GM19351 (cell line): ENCODE results near the gene EIF4G3.
"Not testable (repeated sequence)": the region's sequence is repeated elsewhere in the genome, so short reads cannot be mapped to it uniquely, and the experiment has no call there.

Source experiments
- ATAC-seq: cut with Tn5 transposase; IDR thresholded peaks from one replicate; pipeline ENCODE4 v1.9.1; 2021; ENCODE audit warnings: mild to moderate bottlenecking, moderate library complexity; ENCODE audit not compliant: unreplicated experiment

The EIF4G3 gene, protein sequence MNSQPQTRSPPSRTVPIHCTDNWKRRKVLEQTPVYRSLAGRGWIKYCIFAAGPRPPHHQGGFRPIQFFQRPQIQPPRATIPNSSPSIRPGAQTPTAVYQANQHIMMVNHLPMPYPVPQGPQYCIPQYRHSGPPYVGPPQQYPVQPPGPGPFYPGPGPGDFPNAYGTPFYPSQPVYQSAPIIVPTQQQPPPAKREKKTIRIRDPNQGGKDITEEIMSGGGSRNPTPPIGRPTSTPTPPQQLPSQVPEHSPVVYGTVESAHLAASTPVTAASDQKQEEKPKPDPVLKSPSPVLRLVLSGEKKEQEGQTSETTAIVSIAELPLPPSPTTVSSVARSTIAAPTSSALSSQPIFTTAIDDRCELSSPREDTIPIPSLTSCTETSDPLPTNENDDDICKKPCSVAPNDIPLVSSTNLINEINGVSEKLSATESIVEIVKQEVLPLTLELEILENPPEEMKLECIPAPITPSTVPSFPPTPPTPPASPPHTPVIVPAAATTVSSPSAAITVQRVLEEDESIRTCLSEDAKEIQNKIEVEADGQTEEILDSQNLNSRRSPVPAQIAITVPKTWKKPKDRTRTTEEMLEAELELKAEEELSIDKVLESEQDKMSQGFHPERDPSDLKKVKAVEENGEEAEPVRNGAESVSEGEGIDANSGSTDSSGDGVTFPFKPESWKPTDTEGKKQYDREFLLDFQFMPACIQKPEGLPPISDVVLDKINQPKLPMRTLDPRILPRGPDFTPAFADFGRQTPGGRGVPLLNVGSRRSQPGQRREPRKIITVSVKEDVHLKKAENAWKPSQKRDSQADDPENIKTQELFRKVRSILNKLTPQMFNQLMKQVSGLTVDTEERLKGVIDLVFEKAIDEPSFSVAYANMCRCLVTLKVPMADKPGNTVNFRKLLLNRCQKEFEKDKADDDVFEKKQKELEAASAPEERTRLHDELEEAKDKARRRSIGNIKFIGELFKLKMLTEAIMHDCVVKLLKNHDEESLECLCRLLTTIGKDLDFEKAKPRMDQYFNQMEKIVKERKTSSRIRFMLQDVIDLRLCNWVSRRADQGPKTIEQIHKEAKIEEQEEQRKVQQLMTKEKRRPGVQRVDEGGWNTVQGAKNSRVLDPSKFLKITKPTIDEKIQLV (N-terminal part only)

DNA sequence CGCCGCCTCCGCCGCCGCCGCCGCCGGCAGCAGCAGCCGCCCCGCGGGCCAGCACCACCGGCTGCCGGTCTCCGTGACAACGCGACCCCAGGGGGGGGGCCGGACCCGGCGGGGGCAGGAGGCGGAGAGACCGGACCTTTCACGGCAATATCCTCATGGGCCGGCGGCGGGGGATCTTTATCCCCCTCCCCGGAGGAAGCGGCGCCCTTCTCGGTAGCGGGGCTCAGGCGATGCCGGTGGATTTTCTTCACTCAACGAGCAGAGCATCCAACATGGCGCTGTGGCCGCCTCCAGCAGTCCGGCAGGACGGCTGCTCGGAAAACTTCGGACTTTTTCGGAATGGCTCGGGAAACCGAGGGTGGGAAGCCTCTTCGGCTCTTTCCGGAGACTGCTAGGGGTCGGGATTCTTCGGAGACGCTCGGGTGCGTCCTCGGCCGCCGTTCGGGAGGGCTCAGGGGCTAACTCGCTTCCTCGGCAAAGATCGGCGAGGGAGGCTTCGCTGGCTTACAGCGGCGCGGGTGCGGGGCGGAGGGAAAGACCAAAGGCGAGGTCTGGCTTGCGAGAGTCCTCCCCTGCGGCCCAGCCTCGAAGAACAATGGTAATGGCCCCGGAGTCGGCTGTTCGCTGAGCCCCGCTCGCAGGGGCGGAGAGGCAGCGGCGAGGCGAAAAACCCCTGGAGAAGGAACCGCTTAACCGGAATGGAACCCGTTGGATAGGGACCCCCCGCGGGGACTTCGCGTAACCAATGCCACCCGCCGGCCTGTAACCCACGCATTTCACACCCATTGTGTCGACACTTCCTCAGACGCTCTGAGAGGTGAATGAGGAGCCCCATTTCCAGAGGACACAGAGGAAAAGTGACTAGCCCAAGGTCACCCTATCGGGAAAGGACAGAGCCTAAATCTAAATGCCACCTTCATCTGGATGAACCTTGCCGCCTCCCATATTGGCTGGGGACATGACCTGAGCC, at the start of gene EIF4G3:
Gene EIF4G3, minus strand, starts transcription at position 312 of the 970 bp plus-strand sequence. CDS start 174,155 bp downstream, outside the sequence.
- ATAC-seq = peak; percentile 86

DNA sequence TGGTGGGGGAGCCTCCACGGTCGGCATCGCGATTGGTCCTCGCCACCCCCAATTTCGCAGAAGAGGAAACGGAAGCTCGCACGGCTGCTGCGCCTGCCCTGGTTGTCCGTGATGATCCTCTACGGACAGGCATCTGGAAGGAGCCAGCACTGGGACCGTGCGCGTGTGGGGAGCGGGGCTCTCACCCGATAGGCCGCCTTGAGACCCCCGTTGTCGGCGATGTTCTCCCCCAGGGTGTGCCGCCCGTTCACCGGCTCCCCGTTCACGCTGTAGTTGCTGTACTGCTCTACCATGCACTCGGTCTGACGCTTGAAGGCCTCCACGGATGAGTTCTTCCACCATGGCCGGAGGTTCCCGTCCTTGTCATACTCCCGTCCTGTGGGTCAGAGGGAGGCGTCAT, 48.4 kb upstream of the EIF4G3 start:
- ATAC-seq = no peak

GRCh38 chr1:21220815-21221214, 44.1 kb upstream of the EIF4G3 start:
- no peak for ATAC-seq

DNA sequence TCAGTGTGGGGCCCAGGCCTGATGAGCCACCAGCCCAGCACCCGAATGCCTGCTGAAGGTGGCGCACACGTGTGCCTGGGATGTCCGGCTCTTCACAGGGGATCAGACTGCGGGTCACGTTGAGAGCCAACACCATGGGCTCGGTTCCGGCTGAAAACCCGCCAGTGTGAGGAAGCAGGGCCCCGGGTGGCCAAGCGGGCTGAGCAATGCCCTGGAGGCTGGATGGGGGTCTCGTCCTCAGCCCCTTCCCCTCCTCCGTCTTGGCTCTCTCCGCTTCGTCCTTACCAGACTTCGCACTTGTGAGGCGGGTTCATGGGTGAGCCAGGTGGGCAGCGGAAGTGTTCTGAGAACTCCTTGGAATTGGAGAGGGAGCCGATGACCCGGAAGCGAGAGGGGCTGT, 43.0 kb upstream of the EIF4G3 start:
- ATAC-seq = no peak

GRCh38 chr1:21217812-21218596, 41.3 kb upstream of the EIF4G3 start:
- ATAC-seq = no peak

- no peak for ATAC-seq
Measured at GRCh38 chr1:21216835-21217811, 40.4 kb upstream of the EIF4G3 start.

- no peak for ATAC-seq
Measured at GRCh38 chr1:21212126-21212525, 35.4 kb upstream of the EIF4G3 start.

GRCh38 chr1:21208137-21208700, 31.5 kb upstream of the EIF4G3 start:
- ATAC-seq = not testable (repeated sequence)

GRCh38 chr1:21206117-21206516, 29.4 kb upstream of the EIF4G3 start:
- no peak for ATAC-seq

DNA sequence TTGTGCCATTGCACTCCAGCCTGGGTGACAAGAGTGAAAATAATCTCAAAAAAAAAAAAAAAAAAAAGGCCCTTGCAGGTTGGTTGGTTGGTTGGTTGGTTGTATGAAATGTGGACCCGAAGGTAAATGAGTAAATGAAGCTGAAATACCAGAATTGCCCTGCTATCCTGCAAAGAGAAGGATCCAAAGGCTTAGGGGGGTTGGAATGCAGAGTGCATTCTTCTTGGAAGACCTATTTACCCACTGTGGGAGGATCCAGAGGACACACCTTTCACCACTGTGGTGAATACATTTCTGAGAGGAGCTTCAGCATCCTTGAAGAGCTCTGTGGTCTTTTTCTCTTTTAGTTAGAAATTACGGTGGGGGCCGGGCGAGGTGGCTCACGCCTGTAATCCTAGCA, 28.7 kb upstream of the EIF4G3 start:
- ATAC-seq = no peak

- ATAC-seq = no peak
Measured at GRCh38 chr1:21201650-21202049, 25.0 kb upstream of the EIF4G3 start.

GRCh38 chr1:21201238-21201637, 24.5 kb upstream of the EIF4G3 start:
- ATAC-seq = not testable (repeated sequence)

DNA sequence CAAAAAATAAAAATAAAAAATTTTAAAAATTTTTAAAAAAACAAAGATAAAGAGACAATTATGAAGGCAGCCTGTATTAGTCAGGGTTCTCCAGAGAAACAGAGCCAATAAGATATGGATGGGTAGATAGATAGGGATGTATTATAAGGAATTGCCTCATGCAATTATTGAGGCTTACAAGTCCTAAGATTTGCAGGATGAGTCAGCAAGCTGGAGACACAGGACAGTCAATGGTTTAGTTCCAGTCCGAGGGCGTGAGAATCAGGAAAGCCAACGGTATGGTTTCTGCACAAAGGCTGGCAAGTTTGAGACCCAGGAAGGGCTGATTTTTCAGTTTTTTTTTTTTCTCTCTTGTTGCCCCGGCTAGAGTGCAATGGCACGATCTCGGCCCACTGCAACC, 24.1 kb upstream of the EIF4G3 start:
- ATAC-seq = no peak

DNA sequence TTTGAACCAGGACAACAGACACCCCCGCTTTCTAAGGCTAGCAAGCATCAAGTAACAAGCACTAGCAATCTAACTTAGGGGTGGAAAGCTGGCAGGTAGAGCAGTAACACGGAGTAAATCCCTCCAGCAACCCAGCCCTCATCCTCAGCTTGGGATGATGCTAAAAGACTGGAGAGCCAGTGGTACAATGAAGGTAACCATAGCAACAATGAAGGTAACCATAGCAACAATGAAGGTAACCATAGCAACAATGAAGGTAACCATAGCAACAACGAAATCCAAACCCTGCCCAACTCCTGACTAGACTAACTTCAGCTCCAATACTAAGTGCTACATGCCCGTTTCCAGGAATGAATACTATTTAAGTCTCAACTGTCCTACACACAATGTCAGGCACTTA, 22.2 kb upstream of the EIF4G3 start:
- no peak for ATAC-seq

DNA sequence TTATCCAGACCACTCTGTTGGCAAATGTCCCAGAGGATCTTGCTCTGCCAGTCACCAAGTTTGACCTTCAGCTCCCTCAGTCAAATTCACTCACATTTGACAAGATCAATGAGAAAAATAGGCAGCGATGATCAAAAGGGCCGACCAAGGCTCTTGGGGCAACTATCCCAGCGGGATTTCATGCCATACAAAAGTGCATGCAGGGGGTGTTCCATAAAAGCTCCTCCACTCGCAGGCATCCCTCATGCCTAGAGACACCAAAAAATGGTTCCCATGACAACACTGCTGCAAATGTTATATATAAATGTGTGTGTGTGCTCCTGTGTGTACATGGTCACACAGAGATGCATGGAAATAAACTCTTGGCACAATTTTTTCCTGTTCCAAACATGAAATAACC, 16.2 kb upstream of the EIF4G3 start:
- ATAC-seq = no peak

DNA sequence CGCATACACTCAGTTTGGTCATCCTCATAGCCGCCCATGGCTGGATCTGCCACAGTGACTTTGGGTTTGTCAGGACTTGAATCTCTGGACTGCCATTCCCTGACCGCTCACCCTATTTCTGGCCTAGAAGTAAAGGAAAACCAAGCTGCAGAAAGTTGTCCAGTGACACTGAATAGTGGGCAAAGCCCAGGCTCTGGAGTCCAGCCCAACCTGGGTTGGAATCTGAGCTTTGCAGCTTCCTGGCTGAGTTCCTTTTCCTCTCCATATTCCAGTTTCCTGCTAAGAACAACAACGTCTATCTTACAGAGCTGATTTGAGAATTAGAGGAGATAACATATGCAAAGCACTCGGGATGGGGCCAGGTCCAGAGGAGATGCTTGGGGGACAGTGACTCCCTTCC, 15.6 kb upstream of the EIF4G3 start:
- ATAC-seq = no peak

DNA sequence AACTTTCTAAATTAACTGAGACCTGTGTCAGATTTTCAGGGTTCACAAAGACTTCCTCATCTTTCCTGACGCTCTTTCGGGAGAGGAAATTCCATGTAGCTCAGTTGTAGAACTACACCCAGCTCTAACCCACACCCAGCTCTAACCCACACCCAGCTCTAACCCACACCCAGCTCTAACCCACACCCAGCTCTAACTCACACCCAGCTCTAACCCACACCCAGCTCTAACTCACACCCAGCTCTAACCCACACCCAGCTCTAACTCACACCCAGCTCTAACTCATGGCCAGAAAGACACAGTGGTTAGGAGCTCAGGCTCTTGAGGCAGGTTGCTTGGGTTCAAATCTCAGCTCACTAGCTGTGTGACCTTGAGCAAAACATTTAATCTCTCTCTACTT, 14.1 kb upstream of the EIF4G3 start:
- ATAC-seq = not testable (repeated sequence)

DNA sequence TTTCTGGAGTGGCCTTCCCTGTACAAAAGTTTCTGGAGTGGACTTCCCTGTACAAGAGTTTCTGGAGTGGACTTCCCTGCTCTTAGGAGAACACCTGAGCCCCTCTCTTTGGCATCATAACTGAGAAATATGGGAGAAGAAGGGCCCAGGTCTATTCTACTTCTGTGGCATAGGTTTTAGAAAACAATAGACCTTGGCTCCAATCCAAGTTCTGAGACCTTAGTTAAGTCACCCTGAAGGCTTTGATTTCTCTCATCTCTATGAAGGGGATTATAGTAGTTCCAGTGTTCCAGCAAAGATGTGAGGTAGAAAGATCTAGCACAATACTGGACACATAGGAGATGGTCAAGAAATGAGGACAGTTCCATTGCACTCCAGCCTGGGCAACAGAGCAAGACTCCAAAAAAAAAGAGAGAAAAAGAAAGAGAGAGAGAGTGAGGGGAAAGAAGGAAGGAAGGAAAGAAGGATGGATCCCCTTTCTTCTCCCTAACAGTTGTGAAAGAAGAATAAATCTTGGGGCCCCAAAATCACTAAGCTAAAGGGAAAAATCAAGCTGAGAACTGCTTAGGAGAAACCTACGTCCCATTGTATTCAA, 13.3 kb upstream of the EIF4G3 start:
- ATAC-seq = no peak
